OCI-M2 (cell line): Measurements from ENCODE around the gene HNRNPLL.

ENCODE experiments used
- DNase-seq: peaks from one replicate; lab custom pipeline; 2025; ENCODE audit not compliant: unreplicated experiment; lab: John Stamatoyannopoulos, UW

HNRNPLL gene

DNA sequence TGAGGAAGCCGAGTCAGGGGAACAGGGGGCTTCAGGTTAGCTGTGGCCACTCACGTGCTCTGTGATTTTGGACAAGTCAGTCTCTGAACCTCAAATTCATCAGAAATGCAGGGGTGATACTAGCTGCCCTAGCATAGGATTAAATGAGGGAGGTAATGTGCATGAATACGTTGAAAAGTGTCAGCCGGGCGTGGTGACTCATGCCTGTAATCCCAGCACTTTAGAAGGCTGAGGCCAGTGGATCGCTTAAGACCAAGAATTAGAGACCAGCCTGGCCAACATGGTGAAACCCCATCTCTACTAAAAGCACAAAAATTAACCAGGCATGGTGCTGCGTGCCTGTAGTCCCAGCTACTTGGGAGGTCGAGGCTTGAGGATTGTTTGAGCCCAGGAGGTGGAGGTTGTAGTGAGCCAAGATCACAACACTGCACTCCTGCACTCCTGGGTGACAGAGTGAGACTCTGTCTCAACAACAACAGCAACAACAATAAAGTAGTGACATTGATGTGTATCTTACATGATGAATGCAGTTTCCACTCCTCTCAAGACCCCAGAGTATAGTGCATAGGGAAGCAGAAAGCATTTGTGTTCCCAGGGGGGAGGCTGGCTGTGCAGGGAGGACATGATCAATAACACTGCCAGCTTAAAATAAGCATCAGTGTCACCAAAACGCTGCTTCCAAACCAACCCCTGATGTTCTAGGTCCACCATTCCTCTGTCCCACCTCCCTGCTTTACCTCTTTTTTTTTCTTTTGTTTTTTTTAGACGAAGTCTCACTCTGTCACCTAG lies 68.8 kb downstream of the HNRNPLL start:
- no peak for DNase-seq

DNA sequence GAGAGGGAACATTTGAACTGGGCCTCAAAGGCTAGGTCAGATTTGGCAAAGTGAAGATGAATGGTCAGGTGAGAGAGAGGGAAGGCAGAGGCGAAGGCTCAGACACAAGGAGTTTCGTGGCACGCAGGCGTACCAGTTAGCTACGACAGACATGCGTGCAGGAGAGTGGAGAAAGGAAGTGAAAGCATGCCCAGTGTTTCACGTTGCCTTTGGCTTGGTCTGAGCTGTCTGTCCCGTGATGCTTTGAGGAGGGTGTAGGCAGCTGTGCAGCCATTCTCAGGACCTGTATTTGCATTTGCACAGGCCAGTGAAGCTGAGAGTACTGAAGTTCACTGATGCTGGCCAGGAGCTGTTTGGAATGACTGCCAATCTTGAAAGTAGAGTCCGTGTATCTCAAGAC lies 69.5 kb downstream of the HNRNPLL start:
- DNase-seq, result no peak

DNA sequence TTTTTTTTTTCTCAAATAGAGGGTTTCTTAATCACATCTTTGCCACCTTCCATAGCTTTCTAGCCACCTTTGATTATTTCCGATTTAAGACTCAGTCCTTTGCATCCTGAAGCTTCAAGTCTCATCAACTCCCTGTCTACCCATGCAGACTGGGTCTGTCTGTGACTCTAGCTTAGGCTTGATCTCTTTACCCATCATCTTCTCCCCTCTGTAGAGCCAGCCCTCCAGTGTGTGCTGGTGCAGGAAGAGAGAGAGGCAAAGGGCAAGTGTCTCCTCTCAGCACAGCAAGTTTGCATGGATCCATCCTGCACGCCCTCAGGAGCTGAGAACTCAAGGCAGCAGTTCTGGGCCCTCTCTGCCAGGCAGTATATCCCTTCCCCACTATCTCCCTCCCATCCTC lies 70.4 kb downstream of the HNRNPLL start:
- DNase-seq, result no peak

DNA sequence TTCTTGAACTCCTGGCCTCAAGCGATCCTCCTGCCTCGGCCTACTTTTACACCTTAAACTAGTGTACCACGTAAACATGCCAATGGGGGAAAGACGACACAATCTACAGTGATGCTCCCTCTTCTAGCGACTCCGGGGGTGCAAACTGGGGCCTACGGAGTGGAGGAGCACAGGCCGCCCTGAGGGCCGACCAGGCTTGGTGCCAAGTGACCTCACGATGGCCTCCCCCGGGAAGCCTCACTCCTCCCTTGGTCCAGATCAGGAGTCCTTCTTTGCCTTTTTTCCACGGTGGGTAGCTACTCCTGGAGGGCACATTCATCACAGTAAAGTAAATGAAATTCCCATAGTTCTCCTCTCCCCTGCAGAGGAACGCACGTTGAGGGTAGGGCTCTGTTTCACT lies 73.5 kb downstream of the HNRNPLL start:
- DNase-seq, result no peak

DNA sequence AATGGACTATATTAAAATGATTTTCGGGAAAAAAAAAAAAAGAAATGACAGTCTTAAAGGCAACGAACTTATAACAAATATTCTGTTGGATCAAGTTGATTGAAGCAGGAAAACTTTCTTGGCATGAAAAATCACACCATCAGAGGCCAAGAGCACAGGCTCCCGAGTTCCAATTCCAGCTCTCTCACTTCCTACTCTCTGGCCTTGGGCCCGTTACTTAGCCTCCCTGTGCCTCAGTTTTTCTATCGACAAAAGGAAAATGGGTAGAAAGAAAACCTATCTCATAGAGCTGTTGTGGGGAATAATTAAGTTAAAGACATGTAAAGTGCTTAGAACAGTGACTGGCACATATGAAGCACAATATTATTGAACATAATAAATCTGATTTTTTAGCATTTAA lies 74.2 kb downstream of the HNRNPLL start:
- DNase-seq, result no peak

DNA sequence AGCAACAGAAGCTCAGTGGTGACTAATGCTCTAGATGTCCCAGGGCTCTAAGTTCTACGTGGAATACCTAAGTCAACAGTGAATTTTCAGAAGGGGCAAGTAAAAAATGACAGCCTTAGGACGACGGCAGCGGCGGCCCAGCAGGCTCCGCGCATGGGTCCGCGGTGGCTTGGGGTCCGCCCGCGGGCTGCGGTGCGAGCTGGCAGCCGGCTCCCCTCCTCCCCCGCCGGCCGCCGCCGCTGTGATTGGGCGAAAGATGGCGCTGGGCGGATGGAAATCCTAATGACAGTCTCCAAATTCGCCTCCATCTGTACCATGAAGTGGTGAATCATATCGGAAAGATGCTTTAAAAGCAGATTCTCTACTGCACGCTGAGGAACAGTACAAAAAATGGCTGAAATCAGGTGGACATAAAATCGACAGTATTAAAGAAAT lies 74.7 kb downstream of the HNRNPLL start:
- DNase-seq, result no peak

DNA sequence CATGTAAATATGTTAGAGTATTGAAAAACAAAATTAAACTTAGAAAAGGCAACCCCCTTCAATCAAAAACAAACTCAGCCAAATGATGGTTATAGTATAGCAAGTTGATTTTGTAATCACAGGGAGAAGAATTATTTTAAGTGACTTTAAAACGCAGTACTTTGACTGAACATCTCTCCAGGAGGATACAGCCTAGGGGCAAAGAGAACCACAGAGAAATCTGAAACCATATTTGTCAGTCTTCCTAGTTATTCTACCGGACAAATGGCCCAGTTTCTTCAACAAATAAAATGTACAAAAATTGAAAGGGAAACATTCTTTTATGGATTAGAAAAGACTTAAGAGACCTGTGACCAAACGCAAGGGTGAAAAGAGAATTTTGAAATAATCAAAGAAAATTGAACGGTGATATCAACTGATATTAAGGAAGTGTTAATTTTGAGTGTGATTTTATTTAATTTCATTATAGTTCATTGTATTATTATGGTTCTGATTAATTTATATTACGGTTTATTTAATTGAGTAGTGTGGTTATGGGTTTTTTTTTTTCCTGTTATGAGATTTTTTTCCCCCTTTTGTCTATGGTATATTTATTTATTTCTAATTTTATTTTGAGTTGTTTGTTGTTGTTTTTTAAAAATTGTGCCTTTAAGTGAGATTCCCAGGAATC lies 75.3 kb downstream of the HNRNPLL start:
- no peak for DNase-seq

DNA sequence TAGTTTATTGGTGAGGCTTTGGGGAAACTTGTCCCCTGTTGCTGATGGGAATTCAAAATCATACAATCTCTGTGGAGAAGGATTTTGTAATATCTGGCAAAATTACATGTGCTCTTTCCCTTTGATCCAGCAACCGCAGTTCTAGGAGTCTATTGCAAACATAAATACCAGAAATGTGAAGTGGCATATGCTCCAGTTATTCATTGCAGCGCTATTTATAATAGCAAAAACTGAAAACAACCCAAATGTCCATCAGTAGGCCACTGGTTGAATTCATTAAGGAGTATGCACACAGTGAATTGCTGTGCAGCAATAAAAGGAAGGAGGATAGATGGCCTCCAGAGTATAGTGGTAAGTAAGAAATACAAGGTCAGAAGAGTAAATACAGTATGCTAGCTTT lies 76.5 kb downstream of the HNRNPLL start:
- no peak for DNase-seq

DNA sequence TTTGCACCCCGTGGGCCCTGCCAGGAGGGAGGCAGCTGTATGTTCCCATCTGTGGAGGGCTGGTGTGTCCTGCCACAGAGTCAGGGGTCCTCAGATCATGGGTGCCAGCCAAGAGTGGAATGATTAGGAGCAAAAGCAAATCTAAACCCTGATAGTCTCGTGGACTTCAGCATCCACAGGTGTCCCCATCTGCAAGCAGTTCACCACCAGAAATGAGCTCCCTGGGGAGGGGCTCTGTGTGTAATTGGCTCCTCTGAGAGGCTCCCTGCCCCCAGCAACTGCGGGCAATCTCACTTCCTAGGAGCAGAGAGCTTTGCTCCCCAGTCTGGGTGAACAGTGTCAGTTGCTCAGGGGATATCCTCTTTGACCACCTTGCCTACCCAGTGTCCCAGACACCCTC lies 78.1 kb downstream of the HNRNPLL start:
- DNase-seq, result no peak

DNA sequence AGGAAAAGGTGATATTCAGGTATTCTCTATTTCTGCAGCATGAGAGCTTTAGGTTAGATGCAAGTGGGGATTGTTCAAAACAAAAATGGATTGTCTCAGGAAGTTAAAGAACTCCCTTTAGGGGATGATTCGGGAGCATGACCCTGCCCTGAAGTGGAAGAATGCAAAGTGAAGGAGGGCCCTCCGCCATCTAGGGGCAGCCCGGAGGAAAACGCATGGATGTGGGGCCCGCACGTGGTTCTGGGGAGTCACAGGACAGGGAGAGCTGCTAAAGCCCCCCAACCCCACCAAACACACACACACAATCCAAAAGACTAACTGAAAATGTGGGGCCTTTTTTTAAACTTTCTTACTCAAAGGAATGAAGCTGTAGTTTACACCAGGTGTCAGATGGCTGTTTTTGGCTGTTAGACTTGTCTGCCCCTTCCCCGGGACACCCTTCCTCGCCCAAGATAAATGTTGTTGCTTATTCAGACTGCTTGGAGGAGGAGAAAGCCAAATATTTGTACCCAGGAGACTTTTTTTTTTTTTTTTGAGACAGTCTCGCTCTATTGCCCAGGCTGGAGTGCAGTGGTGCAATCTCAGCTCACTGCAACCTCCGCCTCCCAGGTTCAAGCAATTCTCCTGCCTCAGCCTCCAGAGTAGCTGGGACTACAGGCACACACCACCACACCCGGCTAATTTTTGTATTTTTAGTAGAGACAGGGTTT lies 78.8 kb downstream of the HNRNPLL start:
- no peak for DNase-seq

DNA sequence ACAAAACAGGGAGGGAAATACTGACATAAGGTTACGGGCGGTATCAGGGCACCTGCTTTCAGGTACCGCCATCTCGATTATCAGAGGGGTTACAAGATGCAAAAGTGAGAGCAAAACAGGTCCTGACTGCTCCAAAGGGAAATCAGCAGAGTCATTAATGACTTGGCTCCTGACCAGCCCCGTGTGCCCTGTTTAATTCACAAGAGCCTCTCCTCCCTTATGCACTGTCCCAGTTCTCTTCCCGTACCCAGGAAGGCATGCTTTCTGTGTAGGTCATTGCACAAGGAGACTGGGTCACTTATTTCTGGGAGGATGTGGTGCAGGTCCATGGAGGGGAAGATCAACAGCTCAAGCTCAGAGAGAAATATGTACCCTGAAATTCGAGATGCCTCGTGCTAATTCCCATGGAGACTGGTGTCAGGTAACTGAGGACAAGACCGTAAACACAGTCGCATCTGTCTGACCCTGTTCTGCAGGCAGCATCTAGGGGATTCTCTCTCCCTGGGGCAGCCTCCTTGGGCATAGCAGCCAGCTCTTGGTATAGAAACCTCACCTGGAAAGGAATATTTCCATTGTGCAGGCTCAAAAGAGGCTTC lies 79.9 kb downstream of the HNRNPLL start:
- no peak for DNase-seq

DNA sequence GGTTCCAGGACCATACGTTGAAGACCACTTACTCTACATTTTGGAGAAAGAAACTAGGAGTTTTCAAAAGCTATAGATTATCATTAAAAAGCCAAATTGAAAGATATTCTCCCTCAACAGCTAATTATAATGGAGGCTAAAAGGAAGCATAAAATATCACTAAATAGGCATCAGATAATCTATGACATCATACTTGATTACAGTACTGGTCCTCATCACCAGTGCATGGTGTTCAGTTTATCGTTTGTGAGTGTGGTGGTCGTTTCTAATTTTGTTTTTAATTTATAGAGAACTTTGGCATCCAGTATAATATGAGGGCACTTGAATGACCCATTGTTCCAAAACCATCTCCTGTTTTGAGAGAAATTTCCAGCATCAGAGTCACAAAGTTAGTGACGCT lies 80.9 kb downstream of the HNRNPLL start:
- DNase-seq, result no peak

DNA sequence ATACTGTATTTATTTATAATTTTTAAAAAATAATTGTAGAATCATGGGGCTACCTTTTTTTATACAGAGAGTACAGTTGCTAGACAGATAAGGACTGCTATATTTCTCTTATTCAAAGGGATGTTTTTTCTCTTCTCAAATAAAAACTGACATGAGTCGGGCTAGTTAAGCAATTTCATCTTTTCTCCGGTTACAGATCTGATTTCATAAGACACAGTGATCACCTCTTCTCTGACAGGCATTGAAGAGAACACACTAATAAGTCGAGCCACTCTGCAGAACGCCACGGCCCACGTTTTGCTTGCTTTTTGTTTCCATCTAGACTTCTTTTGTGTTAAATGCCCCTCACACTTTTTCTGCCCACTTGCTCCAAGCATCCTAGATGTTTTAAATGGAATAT lies 85.4 kb downstream of the HNRNPLL start:
- DNase-seq, result no peak

DNA sequence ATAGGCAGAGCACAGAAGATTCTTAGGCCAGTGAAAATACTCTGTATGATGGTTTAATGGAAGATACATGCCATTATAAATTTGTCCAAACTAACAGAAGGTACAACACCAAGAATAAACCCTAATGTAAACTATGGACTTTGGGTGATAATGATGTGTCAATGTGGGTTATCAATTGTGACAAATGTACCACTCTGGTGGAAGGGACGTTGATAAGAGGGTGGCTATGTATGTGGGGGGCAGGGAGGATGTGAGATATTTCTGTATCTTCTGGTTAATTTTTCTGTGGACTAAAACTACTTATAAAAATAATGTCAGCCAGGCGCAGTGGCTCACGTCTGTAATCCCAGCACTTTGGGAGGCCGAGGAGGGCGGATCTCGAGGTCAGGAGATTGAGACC lies 86.2 kb downstream of the HNRNPLL start:
- no peak for DNase-seq

DNA sequence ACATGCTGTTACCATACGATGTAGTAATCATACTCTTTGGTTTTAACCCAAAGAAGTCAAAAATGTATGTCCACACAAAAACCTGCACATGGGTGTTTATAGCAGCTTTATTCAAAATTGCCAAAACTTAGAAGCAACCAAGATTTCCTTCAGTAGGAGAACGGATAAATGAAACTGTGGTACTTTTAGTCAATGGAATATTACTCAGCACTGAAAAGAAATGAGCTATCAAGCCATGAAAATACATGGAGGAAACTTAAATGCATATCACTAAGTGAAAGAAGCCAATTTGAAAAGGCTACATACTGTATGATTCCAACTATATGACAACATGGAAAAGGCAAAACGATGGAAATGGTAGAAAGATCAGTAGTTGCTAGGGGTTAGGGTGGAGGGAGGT lies 86.6 kb downstream of the HNRNPLL start:
- DNase-seq, result no peak

DNA sequence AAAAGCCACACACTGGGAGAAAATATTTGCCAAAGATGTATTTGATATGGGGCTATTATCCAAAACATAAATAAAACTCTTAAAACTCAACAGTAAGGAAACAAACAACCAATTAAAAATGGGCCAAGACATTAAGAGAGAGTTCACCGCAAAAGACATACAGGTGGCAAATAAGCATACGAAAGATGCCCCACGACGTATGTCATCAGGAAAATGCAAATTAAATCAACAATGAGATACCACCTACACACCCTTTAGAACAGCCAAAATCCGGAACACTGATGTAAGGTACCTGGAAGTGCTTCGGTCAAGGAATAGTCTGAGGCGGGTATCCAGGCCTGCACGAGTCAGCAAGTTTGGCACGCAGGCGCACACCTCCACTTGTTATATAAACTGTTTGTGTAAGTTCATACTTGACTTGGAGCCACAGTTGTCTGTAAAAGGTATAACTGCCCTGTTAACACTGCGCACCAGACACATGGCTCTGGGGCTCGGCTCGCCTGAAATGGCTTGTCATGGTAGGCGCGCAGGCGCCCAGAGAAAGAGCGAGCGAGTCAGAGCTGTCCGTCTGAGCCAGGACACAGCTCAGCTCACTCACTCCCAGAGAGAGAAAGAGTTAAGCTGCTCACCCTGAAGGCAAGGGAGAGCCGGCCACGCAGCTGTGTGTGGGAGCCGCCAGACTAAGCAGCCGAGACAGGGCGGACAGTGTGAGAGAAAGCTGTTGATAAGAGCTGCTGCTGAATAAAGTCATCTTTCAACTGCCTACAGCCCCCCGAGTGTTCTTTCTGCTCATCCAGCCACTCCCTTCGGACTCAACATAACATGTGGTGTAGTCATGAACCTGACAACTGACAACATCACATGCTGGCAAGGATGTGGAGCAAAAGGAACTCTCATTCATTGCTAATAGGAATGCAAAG lies 87.3 kb downstream of the HNRNPLL start:
- no peak for DNase-seq

DNA sequence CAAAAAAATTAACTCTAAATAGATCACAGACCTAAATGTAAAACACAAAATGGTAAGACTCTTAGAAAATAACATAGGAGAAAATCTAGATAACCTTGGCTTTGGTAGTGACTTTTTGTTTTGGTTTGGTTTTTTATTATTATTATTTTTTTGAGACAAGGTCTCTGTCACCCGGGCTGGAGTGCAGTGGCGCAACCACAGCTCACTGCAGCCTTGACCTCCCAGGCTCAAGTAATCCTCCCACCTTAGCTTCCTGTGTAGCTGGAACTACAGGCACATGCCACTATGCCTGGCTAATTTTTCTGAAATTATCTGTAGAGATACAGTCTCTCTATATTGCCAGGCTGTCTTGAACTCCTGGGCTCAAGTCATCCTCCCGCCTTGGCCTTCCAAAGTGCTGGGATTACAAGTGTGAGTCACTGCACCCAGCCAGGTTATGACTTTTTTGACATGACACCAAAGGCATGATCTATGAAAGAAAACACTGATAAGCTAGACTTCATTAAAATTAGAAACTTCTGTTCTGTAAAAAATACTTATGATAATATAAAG lies 88.0 kb downstream of the HNRNPLL start:
- no peak for DNase-seq

DNA sequence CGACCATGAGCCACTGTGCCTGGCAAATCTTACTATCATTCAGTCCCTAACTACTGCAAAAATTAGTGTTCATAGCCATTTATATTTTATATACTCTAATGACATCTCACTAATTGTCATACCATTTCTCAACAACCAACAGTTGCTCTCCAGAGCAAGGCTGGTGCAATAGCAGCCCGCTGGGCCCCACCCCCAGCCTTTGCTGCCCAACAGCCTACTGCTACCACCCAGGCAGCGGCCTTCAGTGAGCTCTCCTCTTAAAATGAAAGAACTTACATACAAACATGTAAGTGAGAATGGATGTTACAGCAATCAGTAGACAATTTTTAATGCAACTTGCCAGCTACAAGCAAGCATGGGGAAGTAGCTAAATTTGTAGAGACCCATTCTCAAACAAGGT lies 90.5 kb downstream of the HNRNPLL start:
- DNase-seq, result no peak
